IMR-90 (cell line): ENCODE measurements around the gene TCHP. TPM values are rescaled to one million over a fixed set of nuclear protein-coding genes. Genes with fewer than 3 reads are reported as not detected.

ENCODE experiments used
- ATAC-seq: fragments of 200-7000 bp; cut with Tn5 transposase; 2 replicates; pipeline ENCODE4 v1.9.1; 2020; ENCODE audit warnings: low read depth, mild to moderate bottlenecking, moderate library complexity
- BruUV-seq: library from RNA; stranded (reverse); fragments of 400-500 nt; replicated peaks from 2 replicates; lab custom pipeline; 2021; lab: Mats Ljungman, UMichigan
- CTCF ChIA-PET: fragments of 300-600 bp; formaldehyde crosslinking; extraction: SDS; loops from one replicate; lab custom pipeline; 2021; ENCODE audit warnings: antibody characterized with exemption; lab: Yijun Ruan, JAX
- POLR2A ChIA-PET: fragments of 300-600 bp; sonication (Branson Sonifier 250); formaldehyde crosslinking; loops from one replicate; lab custom pipeline; 2022; ENCODE audit warnings: antibody characterized with exemption; ENCODE audit not compliant: unreplicated experiment; lab: Charles Lee
- DNase-seq: peaks from one replicate; pipeline ENCODE4 v3.0.0; 2013
- H2AFZ ChIP-seq: replicated peaks from 2 replicates; pipeline ENCODE3; 2013; ENCODE audit warnings: low read length, mild to moderate bottlenecking; ENCODE audit not compliant: poor library complexity
- H2AK5ac ChIP-seq: 2 replicates; pipeline ENCODE4 v1.6.1; 2013; ENCODE audit warnings: low read depth, low read length, inconsistent platforms
- H2AK9ac ChIP-seq: replicated peaks from 2 replicates; pipeline ENCODE3; 2013; ENCODE audit warnings: mild to moderate bottlenecking, low read depth, low read length, moderate library complexity; ENCODE audit not compliant: poor library complexity
- H2BK120ac ChIP-seq: 2 replicates; pipeline ENCODE4 v1.6.1; 2013; ENCODE audit warnings: low read depth, low read length, inconsistent platforms
- H2BK15ac ChIP-seq: 3 replicates; pipeline ENCODE4 v1.6.1; 2013; ENCODE audit warnings: low read depth, low read length, inconsistent platforms
- H2BK20ac ChIP-seq: 2 replicates; pipeline ENCODE4 v1.6.1; 2013; ENCODE audit warnings: low read depth, mild to moderate bottlenecking, inconsistent platforms, low read length, moderate library complexity
- H2BK5ac ChIP-seq: 2 replicates; pipeline ENCODE4 v1.6.1; 2013; ENCODE audit warnings: mild to moderate bottlenecking, low read depth, low read length, inconsistent platforms; ENCODE audit not compliant: poor library complexity, severe bottlenecking
- H3K14ac ChIP-seq: replicated peaks from 2 replicates; pipeline ENCODE4 v1.6.1; 2013; ENCODE audit warnings: low read depth, low read length, inconsistent platforms
- H3K18ac ChIP-seq: 2 replicates; pipeline ENCODE4 v1.6.1; 2013; ENCODE audit warnings: low read depth, low read length, control low read depth
- H3K23ac ChIP-seq: 2 replicates; pipeline ENCODE4 v1.6.1; 2013; ENCODE audit warnings: low read depth, low read length, inconsistent platforms
- H3K27ac ChIP-seq: 2 replicates; pipeline ENCODE4 v1.5.1; 2013; ENCODE audit warnings: mild to moderate bottlenecking, control low read depth, low read length; ENCODE audit not compliant: insufficient read depth
- H3K27me3 ChIP-seq: 2 replicates; pipeline ENCODE4 v1.6.1; 2013; ENCODE audit warnings: low read length; ENCODE audit not compliant: control insufficient read depth, insufficient read depth
- H3K36me3 ChIP-seq: 2 replicates; pipeline ENCODE4 v1.6.1; 2013; ENCODE audit warnings: low read length, mixed read lengths; ENCODE audit not compliant: control insufficient read depth, insufficient read depth
- H3K4ac ChIP-seq: 2 replicates; pipeline ENCODE4 v1.6.1; 2013; ENCODE audit warnings: low read depth, low read length, inconsistent platforms
- H3K4me1 ChIP-seq: 2 replicates; pipeline ENCODE4 v1.6.1; 2013; ENCODE audit warnings: low read length, mixed read lengths; ENCODE audit not compliant: control insufficient read depth, insufficient read depth
- H3K4me2 ChIP-seq: 2 replicates; pipeline ENCODE4 v1.6.1; 2013; ENCODE audit warnings: low read depth, mild to moderate bottlenecking, control low read depth, low read length, moderate library complexity
- H3K4me3 ChIP-seq: 2 replicates; pipeline ENCODE4 v1.5.1; 2013; ENCODE audit warnings: low read depth, mild to moderate bottlenecking, control low read depth, low read length, moderate library complexity; ENCODE audit not compliant: insufficient read depth
- H3K56ac ChIP-seq: 2 replicates; pipeline ENCODE4 v1.6.1; 2013; ENCODE audit warnings: low read length, inconsistent platforms; ENCODE audit not compliant: insufficient read depth; ENCODE audit errors: extremely low read depth
- H3K79me1 ChIP-seq, 2 experiments: 2 replicates each; pipeline ENCODE4 v1.6.1; 2013; ENCODE audit warnings: low read length in 2 of 2, inconsistent platforms in 1 of 2, low read depth in 1 of 2
- H3K9ac ChIP-seq: 2 replicates; pipeline ENCODE4 v1.6.1; 2013; ENCODE audit warnings: low read depth, low read length, control low read depth
- H3K9me1 ChIP-seq: 2 replicates; pipeline ENCODE4 v1.6.1; 2013; ENCODE audit warnings: low read length, inconsistent platforms; ENCODE audit not compliant: insufficient read depth
- H3K9me3 ChIP-seq: 2 replicates; pipeline ENCODE4 v1.6.1; 2013; ENCODE audit warnings: low read length; ENCODE audit not compliant: control insufficient read depth, insufficient read depth
- H4K20me1 ChIP-seq: 2 replicates; pipeline ENCODE4 v1.6.1; 2013; ENCODE audit warnings: low read length, inconsistent platforms; ENCODE audit not compliant: insufficient read depth
- H4K5ac ChIP-seq: 2 replicates; pipeline ENCODE4 v1.6.1; 2013; ENCODE audit warnings: mild to moderate bottlenecking, low read depth, low read length, control low read depth
- H4K8ac ChIP-seq, 2 experiments: 2 replicates each; pipeline ENCODE4 v1.6.1; 2013; ENCODE audit warnings: low read depth in 2 of 2, low read length in 2 of 2, control low read depth in 1 of 2, inconsistent platforms in 1 of 2
- H4K91ac ChIP-seq: 2 replicates; pipeline ENCODE4 v1.6.1; 2013; ENCODE audit warnings: low read depth, low read length, inconsistent platforms; ENCODE audit not compliant: insufficient read depth
- RAD21 ChIP-seq: IDR thresholded peaks from 2 replicates; pipeline ENCODE4 v1.6.1; 2012; ENCODE audit warnings: low read length, improper control_type of control experiment
- SMC3 ChIP-seq: fragments of 150-350 bp; IDR thresholded peaks from 2 replicates; pipeline ENCODE4 v1.6.1; 2016; ENCODE audit warnings: low read depth, mild to moderate bottlenecking, antibody characterized with exemption, low read length, moderate library complexity
- USF2 ChIP-seq: fragments of 150-350 bp; IDR thresholded peaks from 2 replicates; pipeline ENCODE4 v1.6.1; 2017; ENCODE audit warnings: mild to moderate bottlenecking, antibody characterized with exemption, low read length, low read depth
- WGBS, 2 experiments: methylation state at CpG; one replicate each; pipeline versions ENCODE4 v1.1.5 to v1.1.7; 2013; ENCODE audit warnings: missing lambda C conversion rate in 2 of 2; ENCODE audit not compliant: insufficient read length in 1 of 2; ENCODE audit errors: extremely low coverage in 2 of 2; 5-methylcytosine and 5-hydroxymethylcytosine counted together
- dilution Hi-C: fragments of 300-500 bp; cut with HindIII; formaldehyde crosslinking; loops from one replicate; pipeline ENCODE4 v1.14.3; 2018; ENCODE audit warnings: low sequenced_read_pairs; ENCODE audit not compliant: unreplicated experiment
- in situ Hi-C: fragments of 300-500 bp; cut with MboI; formaldehyde crosslinking; loops from 3 replicates; pipeline ENCODE4 v1.14.3; 2019; ENCODE audit warnings: low sequenced_read_pairs, inconsistent platforms, mixed read lengths
- intact Hi-C: fragments of 100-400 bp; cut with micrococcal nuclease; formaldehyde crosslinking; loops from 2 replicates; pipeline ENCODE4 v1.10.0; 2022
- polyA plus RNA-seq, 3 experiments: library from polyadenylated mRNA; depleted of rRNA; stranded (reverse); fragments of >200 nt; gene quantifications; 2 replicates each; pipeline ENCODE4 v1.2.3, GENCODE V29; 2012; ENCODE audit warnings: low replicate concordance in 1 of 3
- total RNA-seq: library from RNA; depleted of rRNA; stranded (reverse); fragments of >200 nt; gene quantifications from 2 replicates; pipeline ENCODE4 v1.2.3, GENCODE V29; 2012
- TF ChIP-seq, protein P1 (sequence below): conservative IDR thresholded peaks from 2 replicates; pipeline ENCODE4 v1.5.1; 2012; ENCODE audit warnings: mild to moderate bottlenecking, low read depth, low read length, improper control_type of control experiment

TCHP gene
- total and polyA plus RNA-seq, 2 of the 4 experiments (the other 2 are of a cell fraction), result 6.1 to 13.4 TPM

- Histone ChIP-seq H4K8ac (no peak overlapping the region), H3K27me3 (no peaks in the 10 kb centered on the region), H3K79me1 (peaks cover 0 to 5% of the 10 kb centered on the region in 2 experiments; a peak in 1 of 4 replicates), H3K9me3 (no peaks in the 10 kb centered on the region), H3K18ac (no peak overlapping the region), H2BK20ac (no peak overlapping the region), H3K27ac (no peak overlapping the region), H3K56ac (no peak overlapping the region), H3K4me3 (no peak overlapping the region), H2BK5ac (no peak overlapping the region), H4K5ac (no peak overlapping the region), H3K9me1 (0 out of 2 replicates have a peak, but pooled peaks cover 8% of the 10 kb centered on the region), H3K14ac (no peak overlapping the region), H2BK120ac (no peak overlapping the region), H4K91ac (no peak overlapping the region), H4K20me1 (no peaks in the 10 kb centered on the region), H3K23ac (no peak overlapping the region), H3K36me3 (peaks cover 65% of the 10 kb centered on the region), H3K9ac (no peak overlapping the region), H3K4me2 (no peak overlapping the region), H2AK9ac (no peak overlapping the region), H2AFZ (no peak overlapping the region), H2BK15ac (no peak overlapping the region), H3K4ac (no peak overlapping the region), H3K4me1 (no peaks in the 10 kb centered on the region), H2AK5ac (no peak overlapping the region)
- in situ Hi-C loops, result no loop called here
- intact Hi-C loops, result no loop called here
- WGBS, 2 experiments, result 86% methylated on average over 9 of the region's 12 CpGs; no CpG with 5 or more reads in 1 of the 2 experiments
- no TSS peak for BruUV-seq
- DNase-seq, result peak; percentile 20
- ATAC-seq, result peak; percentile 61; the same call in 1 of the 2 replicates
- peak; percentile 33 for TF ChIP-seq RAD21
- TF ChIP-seq USF2, result no peak
- TF ChIP-seq, protein P1, sequence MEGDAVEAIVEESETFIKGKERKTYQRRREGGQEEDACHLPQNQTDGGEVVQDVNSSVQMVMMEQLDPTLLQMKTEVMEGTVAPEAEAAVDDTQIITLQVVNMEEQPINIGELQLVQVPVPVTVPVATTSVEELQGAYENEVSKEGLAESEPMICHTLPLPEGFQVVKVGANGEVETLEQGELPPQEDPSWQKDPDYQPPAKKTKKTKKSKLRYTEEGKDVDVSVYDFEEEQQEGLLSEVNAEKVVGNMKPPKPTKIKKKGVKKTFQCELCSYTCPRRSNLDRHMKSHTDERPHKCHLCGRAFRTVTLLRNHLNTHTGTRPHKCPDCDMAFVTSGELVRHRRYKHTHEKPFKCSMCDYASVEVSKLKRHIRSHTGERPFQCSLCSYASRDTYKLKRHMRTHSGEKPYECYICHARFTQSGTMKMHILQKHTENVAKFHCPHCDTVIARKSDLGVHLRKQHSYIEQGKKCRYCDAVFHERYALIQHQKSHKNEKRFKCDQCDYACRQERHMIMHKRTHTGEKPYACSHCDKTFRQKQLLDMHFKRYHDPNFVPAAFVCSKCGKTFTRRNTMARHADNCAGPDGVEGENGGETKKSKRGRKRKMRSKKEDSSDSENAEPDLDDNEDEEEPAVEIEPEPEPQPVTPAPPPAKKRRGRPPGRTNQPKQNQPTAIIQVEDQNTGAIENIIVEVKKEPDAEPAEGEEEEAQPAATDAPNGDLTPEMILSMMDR, result peak; percentile 55
- peak; percentile 24 for TF ChIP-seq SMC3
- POLR2A ChIA-PET, result no interaction called here
- dilution Hi-C loops, result no loop called here
- CTCF ChIA-PET, result no interaction called here
Observed at GRCh38 chr12:109910969-109911348, 10.9 kb downstream of the TCHP start.
